ENCODE data around the gene MYL3. TPM values are rescaled to one million over a fixed set of nuclear protein-coding genes. Genes with fewer than 3 reads are reported as not detected.

Gene MYL3
- polyA plus RNA-seq, 2 of the 4 experiments (the other 2 are of a cell fraction), result 0.25 TPM; not detected in 1

DNA sequence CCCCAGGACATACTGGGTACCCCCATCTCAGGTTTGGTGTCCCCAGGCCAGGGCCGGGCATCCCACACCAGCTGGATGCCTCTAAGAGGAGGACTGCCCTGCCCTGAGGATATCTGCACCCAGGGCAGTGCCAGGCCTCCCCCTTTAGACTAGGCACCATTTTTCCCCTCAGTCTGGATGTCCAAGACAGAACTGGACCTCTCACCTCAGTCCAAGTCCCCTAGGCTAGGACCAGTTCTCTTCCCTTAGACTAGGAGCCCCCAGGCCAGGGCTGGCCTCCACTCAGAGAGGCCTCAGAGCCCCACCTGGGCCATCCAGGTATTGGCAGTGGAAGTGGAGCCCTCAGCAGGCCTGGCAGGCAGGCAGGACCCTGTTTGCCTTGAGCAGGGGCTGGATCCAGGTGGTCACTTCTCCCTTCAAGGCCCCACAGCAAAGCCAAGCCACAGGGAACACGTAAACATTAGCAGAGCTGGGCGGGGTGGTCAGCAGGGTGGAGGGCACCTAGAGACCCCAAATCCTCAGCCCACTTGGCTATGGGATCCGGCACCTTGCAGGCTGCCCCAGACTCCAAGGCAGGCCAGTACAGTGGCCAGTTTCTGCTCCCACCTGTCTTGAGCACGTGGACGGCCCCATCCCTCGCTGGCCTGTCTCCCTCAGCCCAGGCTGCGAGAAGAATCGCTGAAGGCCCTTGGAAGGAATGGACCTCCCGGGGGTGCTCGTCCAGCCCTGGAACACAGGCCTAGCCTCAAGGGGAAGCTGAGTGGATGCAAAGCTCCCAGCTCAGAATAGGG, 42.6 kb upstream of the MYL3 start:
- POLR2A ChIA-PET, result no interaction called here
- Histone ChIP-seq H3K27ac (no peak overlapping the region), H3K4me3 (no peak overlapping the region), H3K4me1 (peaks cover 9% of the 10 kb centered on the region; the same call in 2 of the 3 replicates), H3K4me2 (no peak overlapping the region), H3K9me3 (no peaks in the 10 kb centered on the region)
- no peak for DNase-seq (ENCODE audit: low read depth in 1 of 2, low spot score in 1 of 2)
- WGBS (ENCODE audit: missing lambda C conversion rate), result 58% methylated on average over 4 of the region's 11 CpGs
- ATAC-seq, result no peak
- FAIRE-seq, result no peak
- CTCF ChIA-PET, result interaction anchor here (0.6 to 1.0 kb wide), 3 partner anchors 11 to 429 kb away, joined by 3 read pairs; no protein-coding TSS in a partner anchor
- TF ChIP-seq, protein P1, sequence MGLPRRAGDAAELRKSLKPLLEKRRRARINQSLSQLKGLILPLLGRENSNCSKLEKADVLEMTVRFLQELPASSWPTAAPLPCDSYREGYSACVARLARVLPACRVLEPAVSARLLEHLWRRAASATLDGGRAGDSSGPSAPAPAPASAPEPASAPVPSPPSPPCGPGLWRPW (IDR thresholded peaks at IDR 0.05), result no peak
- no peak for TF ChIP-seq EP300 (IDR thresholded peaks at IDR 0.05)
- TF ChIP-seq ZNF302 (CRISPR knock-in tag; IDR thresholded peaks at IDR 0.05), result no peak
- TF ChIP-seq, protein P2, sequence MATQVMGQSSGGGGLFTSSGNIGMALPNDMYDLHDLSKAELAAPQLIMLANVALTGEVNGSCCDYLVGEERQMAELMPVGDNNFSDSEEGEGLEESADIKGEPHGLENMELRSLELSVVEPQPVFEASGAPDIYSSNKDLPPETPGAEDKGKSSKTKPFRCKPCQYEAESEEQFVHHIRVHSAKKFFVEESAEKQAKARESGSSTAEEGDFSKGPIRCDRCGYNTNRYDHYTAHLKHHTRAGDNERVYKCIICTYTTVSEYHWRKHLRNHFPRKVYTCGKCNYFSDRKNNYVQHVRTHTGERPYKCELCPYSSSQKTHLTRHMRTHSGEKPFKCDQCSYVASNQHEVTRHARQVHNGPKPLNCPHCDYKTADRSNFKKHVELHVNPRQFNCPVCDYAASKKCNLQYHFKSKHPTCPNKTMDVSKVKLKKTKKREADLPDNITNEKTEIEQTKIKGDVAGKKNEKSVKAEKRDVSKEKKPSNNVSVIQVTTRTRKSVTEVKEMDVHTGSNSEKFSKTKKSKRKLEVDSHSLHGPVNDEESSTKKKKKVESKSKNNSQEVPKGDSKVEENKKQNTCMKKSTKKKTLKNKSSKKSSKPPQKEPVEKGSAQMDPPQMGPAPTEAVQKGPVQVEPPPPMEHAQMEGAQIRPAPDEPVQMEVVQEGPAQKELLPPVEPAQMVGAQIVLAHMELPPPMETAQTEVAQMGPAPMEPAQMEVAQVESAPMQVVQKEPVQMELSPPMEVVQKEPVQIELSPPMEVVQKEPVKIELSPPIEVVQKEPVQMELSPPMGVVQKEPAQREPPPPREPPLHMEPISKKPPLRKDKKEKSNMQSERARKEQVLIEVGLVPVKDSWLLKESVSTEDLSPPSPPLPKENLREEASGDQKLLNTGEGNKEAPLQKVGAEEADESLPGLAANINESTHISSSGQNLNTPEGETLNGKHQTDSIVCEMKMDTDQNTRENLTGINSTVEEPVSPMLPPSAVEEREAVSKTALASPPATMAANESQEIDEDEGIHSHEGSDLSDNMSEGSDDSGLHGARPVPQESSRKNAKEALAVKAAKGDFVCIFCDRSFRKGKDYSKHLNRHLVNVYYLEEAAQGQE (IDR thresholded peaks at IDR 0.05), result no peak
- no peak for TF ChIP-seq FOSB (CRISPR knock-in tag; IDR thresholded peaks at IDR 0.05)
- TF ChIP-seq RNF2 (IDR thresholded peaks at IDR 0.05; ENCODE audit: borderline replicate concordance, low read depth), result no peak
- no peak for TF ChIP-seq FOXS1 (CRISPR knock-in tag; IDR thresholded peaks at IDR 0.05)
- no peak for TF ChIP-seq ZFP36 (IDR thresholded peaks at IDR 0.05; ENCODE audit: borderline replicate concordance, partially characterized antibody)
- TF ChIP-seq, protein P3, sequence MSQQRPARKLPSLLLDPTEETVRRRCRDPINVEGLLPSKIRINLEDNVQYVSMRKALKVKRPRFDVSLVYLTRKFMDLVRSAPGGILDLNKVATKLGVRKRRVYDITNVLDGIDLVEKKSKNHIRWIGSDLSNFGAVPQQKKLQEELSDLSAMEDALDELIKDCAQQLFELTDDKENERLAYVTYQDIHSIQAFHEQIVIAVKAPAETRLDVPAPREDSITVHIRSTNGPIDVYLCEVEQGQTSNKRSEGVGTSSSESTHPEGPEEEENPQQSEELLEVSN (IDR thresholded peaks at IDR 0.05; ENCODE audit: borderline replicate concordance, low read depth), result no peak
- TF ChIP-seq EHMT2 (IDR thresholded peaks at IDR 0.05; ENCODE audit: low read depth), result no peak
- TF ChIP-seq NFE2L2 (conservative IDR thresholded peaks at IDR 0.05; ENCODE audit: low read length), result no peak
- TF ChIP-seq CHD4 (IDR thresholded peaks at IDR 0.05; ENCODE audit: borderline replicate concordance), result no peak
- TF ChIP-seq CBX8 (IDR thresholded peaks at IDR 0.05), result no peak

DNA sequence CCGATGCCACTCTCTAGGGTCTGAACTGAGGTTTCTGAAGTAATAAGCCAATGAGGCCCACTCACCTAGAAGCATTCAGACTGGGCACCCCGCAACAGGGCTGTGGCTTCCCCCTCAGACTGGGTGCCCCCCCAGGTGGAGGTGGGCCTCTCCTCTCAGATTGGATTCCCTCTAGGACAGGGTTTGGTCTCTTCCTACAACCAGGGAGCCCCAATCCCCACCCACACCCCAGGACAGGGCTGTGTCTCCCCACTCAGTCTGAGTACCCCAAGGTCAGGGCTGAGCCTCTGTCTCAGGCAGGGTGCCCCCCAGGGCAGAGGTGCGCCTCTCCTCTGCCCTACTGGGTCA, 41.9 kb upstream of the MYL3 start:
- Histone ChIP-seq H3K4me1 (peaks cover 9% of the 10 kb centered on the region; the same call in 2 of the 3 replicates), H3K4me2 (no peak overlapping the region), H3K9me3 (no peaks in the 10 kb centered on the region), H3K27ac (no peak overlapping the region), H3K4me3 (no peak overlapping the region)
- ATAC-seq (no peak), DNase-seq (ENCODE audit: low read depth in 1 of 2, low spot score in 1 of 2) (no peak), FAIRE-seq (no peak)
- ChIA-PET CTCF (interaction anchor here (1.2 kb wide), 1 partner anchor 10 kb away, joined by 5 read pairs; no protein-coding TSS in a partner anchor), POLR2A (no interaction called here)
- TF ChIP-seq MAZ (IDR thresholded peaks at IDR 0.05; ENCODE audit: borderline replicate concordance, low read depth, low read length) (no peak), JUN (IDR thresholded peaks at IDR 0.05) (no peak), CBX2 (IDR thresholded peaks at IDR 0.05; ENCODE audit: borderline replicate concordance, low read depth) (no peak), BHLHE40 (IDR thresholded peaks at IDR 0.05; ENCODE audit: low read depth, low read length) (no peak), KDM1A (IDR thresholded peaks at IDR 0.05; ENCODE audit: low read depth) (no peak), TP53 (CRISPR knock-in tag; IDR thresholded peaks at IDR 0.05) (no peak)
- TF ChIP-seq, protein P4, sequence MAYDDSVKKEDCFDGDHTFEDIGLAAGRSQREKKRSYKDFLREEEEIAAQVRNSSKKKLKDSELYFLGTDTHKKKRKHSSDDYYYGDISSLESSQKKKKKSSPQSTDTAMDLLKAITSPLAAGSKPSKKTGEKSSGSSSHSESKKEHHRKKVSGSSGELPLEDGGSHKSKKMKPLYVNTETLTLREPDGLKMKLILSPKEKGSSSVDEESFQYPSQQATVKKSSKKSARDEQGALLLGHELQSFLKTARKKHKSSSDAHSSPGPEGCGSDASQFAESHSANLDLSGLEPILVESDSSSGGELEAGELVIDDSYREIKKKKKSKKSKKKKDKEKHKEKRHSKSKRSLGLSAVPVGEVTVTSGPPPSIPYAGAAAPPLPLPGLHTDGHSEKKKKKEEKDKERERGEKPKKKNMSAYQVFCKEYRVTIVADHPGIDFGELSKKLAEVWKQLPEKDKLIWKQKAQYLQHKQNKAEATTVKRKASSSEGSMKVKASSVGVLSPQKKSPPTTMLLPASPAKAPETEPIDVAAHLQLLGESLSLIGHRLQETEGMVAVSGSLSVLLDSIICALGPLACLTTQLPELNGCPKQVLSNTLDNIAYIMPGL (CRISPR knock-in tag; IDR thresholded peaks at IDR 0.05; ENCODE audit: borderline replicate concordance), result no peak
- WGBS (ENCODE audit: missing lambda C conversion rate), result 67% methylated on average over 3 of the region's 3 CpGs

Measured in A549 (cell line).